Middle frontal gyrus (tissue), 1 donor: ENCODE measurements around the gene TNS1.

Experiments
- DNase-seq: peaks from one replicate; pipeline ENCODE4 v3.0.0-alpha.2; 2015; ENCODE audit warnings: low spot score; ENCODE audit errors: extremely low spot score

Gene TNS1

GRCh38 chr2:217899231-217900009, 103.4 kb downstream of the TNS1 start:
- DNase-seq = no peak

GRCh38 chr2:217897816-217898806, 104.7 kb downstream of the TNS1 start:
- no peak for DNase-seq

- no peak for DNase-seq
Measured at GRCh38 chr2:217897091-217897715, 105.6 kb downstream of the TNS1 start.

- no peak for DNase-seq
Measured at GRCh38 chr2:217895070-217895635, 107.6 kb downstream of the TNS1 start.

- DNase-seq = no peak
Measured at GRCh38 chr2:217893440-217893839, 109.4 kb downstream of the TNS1 start.

- DNase-seq = no peak
Measured at GRCh38 chr2:217892560-217892959, 110.2 kb downstream of the TNS1 start.

GRCh38 chr2:217890445-217890844, 112.3 kb downstream of the TNS1 start:
- DNase-seq = no peak

- DNase-seq = no peak
Measured at GRCh38 chr2:217889656-217890055, 113.1 kb downstream of the TNS1 start.

GRCh38 chr2:217887841-217888701, 114.7 kb downstream of the TNS1 start:
- no peak for DNase-seq

- peak; percentile 59 for DNase-seq
Measured at GRCh38 chr2:217886720-217887309, 116.0 kb downstream of the TNS1 start.

GRCh38 chr2:217886091-217886490, 116.7 kb downstream of the TNS1 start:
- no peak for DNase-seq

- no peak for DNase-seq
Measured at GRCh38 chr2:217884985-217885384, 117.8 kb downstream of the TNS1 start.

- no peak for DNase-seq
Measured at GRCh38 chr2:217880891-217881290, 121.9 kb downstream of the TNS1 start.

- no peak for DNase-seq
Measured at GRCh38 chr2:217880287-217880889, 122.4 kb downstream of the TNS1 start.

- DNase-seq = no peak
Measured at GRCh38 chr2:217878915-217879590, 123.7 kb downstream of the TNS1 start.

GRCh38 chr2:217877866-217878265, 124.9 kb downstream of the TNS1 start:
- no peak for DNase-seq

- no peak for DNase-seq
Measured at GRCh38 chr2:217876253-217876570, 126.6 kb downstream of the TNS1 start.

GRCh38 chr2:217875556-217876252, 127.1 kb downstream of the TNS1 start:
- DNase-seq = no peak

GRCh38 chr2:217875138-217875537, 127.7 kb downstream of the TNS1 start:
- DNase-seq = no peak
